Neural cell (in vitro differentiated cells): ENCODE data around the gene TMEM168.

ENCODE experiments used
- CTCF ChIP-seq: fragments of 450-650 bp; IDR thresholded peaks from 2 replicates; pipeline ENCODE4 v1.5.1; 2014; ENCODE audit warnings: antibody characterized with exemption, mild to moderate bottlenecking, moderate library complexity; ENCODE audit not compliant: poor library complexity, severe bottlenecking
- EP300 ChIP-seq: fragments of 450-650 bp; conservative IDR thresholded peaks from 2 replicates; pipeline ENCODE4 v1.6.1; 2014; ENCODE audit warnings: antibody characterized with exemption, mild to moderate bottlenecking, moderate library complexity; ENCODE audit not compliant: poor library complexity, severe bottlenecking
- EZH2 ChIP-seq: fragments of 200-600, 300-800 bp; shearing (Covaris generic), sonication (generic); IDR thresholded peaks from 2 replicates; pipeline ENCODE4 v1.6.1; 2014; ENCODE audit warnings: antibody characterized with exemption, low read length, borderline replicate concordance, mild to moderate bottlenecking; ENCODE audit not compliant: insufficient read depth, poor library complexity, severe bottlenecking
- MXI1 ChIP-seq: fragments of 450-650 bp; conservative IDR thresholded peaks from 2 replicates; pipeline ENCODE4 v1.6.1; 2014; ENCODE audit warnings: antibody characterized with exemption, mild to moderate bottlenecking; ENCODE audit not compliant: poor library complexity, severe bottlenecking
- POLR2AphosphoS5 ChIP-seq: IDR thresholded peaks from 2 replicates; pipeline ENCODE4 v1.6.1; 2012
- REST ChIP-seq: IDR thresholded peaks from 2 replicates; pipeline ENCODE4 v1.6.1; 2012; ENCODE audit warnings: borderline replicate concordance
- SMC3 ChIP-seq: fragments of 450-650 bp; conservative IDR thresholded peaks from 2 replicates; pipeline ENCODE4 v1.6.1; 2014; ENCODE audit warnings: antibody characterized with exemption, mild to moderate bottlenecking, moderate library complexity; ENCODE audit not compliant: poor library complexity

DNA sequence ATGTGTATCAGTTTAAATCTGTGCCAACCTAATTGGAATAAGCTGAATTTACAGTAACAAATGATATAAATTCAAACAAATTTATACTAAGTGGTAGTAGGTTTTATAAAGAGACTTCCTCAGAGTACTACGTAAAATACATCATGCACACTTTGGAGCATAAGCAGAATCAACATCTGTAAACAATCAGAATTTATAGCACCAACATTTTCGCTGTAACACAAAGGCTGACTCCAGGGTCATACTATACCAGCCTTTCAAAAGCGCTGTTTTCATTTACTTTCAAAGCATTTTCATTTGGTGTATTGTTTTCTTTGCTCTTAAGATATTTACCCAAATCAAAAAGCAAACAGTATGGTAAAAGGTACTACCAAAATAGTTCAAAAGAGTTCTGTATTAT lies 29.3 kb upstream of the TMEM168 start:
- no peak for TF ChIP-seq CTCF
- no peak for TF ChIP-seq POLR2AphosphoS5
- no peak for TF ChIP-seq EZH2
- no peak for TF ChIP-seq EP300
- no peak for TF ChIP-seq MXI1
- TF ChIP-seq SMC3, result no peak
- no peak for TF ChIP-seq REST
